Prostate gland (tissue), 2 donors: Measurements from ENCODE around the gene C4A.

Experiments used
- CTCF ChIP-seq, 4 experiments: fragments of 200-600 bp in 2 of 4; fragments of 450-650 bp in 2 of 4; sonication (generic) in 2 of 4; IDR thresholded peaks; 1 replicate in 3 of 4; 2 replicates in 1 of 4; pipeline ENCODE4 v1.5.1; 2016 to 2019; ENCODE audit warnings: antibody characterized with exemption in 4 of 4, mild to moderate bottlenecking in 2 of 4, moderate library complexity in 2 of 4
- POLR2AphosphoS5 ChIP-seq: sonication (generic); formaldehyde crosslinking; IDR thresholded peaks from one replicate; pipeline ENCODE4 v1.6.1; 2017; ENCODE audit warnings: antibody characterized with exemption

- TF ChIP-seq POLR2AphosphoS5 (peak; percentile 75), CTCF (IDR thresholded peaks at IDR 0.05) (peak in 1 of 4 experiments; percentile 3)
Observed at GRCh38 chr6:31945507-31946369, 36.1 kb upstream of the C4A start, which contains the start of gene CFB.
